IMR-90 (cell line): Measurements from ENCODE around the gene ABHD5. TPM values are rescaled to one million over a fixed set of nuclear protein-coding genes. Genes with fewer than 3 reads are reported as not detected.

ENCODE experiments used
- ATAC-seq: fragments of 200-7000 bp; cut with Tn5 transposase; 2 replicates; pipeline ENCODE4 v1.9.1; 2020; ENCODE audit warnings: low read depth, mild to moderate bottlenecking, moderate library complexity
- BruUV-seq: library from RNA; stranded (reverse); fragments of 400-500 nt; replicated peaks from 2 replicates; lab custom pipeline; 2021; lab: Mats Ljungman, UMichigan
- CTCF ChIA-PET: fragments of 300-600 bp; formaldehyde crosslinking; extraction: SDS; loops from one replicate; lab custom pipeline; 2021; ENCODE audit warnings: antibody characterized with exemption; lab: Yijun Ruan, JAX
- POLR2A ChIA-PET: fragments of 300-600 bp; sonication (Branson Sonifier 250); formaldehyde crosslinking; loops from one replicate; lab custom pipeline; 2022; ENCODE audit warnings: antibody characterized with exemption; ENCODE audit not compliant: unreplicated experiment; lab: Charles Lee
- DNase-seq: peaks from one replicate; pipeline ENCODE4 v3.0.0; 2013
- H2AFZ ChIP-seq: replicated peaks from 2 replicates; pipeline ENCODE3; 2013; ENCODE audit warnings: low read length, mild to moderate bottlenecking; ENCODE audit not compliant: poor library complexity
- H2AK5ac ChIP-seq: 2 replicates; pipeline ENCODE4 v1.6.1; 2013; ENCODE audit warnings: low read depth, low read length, inconsistent platforms
- H2AK9ac ChIP-seq: replicated peaks from 2 replicates; pipeline ENCODE3; 2013; ENCODE audit warnings: mild to moderate bottlenecking, low read depth, low read length, moderate library complexity; ENCODE audit not compliant: poor library complexity
- H2BK120ac ChIP-seq: 2 replicates; pipeline ENCODE4 v1.6.1; 2013; ENCODE audit warnings: low read depth, low read length, inconsistent platforms
- H2BK15ac ChIP-seq: 3 replicates; pipeline ENCODE4 v1.6.1; 2013; ENCODE audit warnings: low read depth, low read length, inconsistent platforms
- H2BK20ac ChIP-seq: 2 replicates; pipeline ENCODE4 v1.6.1; 2013; ENCODE audit warnings: low read depth, mild to moderate bottlenecking, inconsistent platforms, low read length, moderate library complexity
- H2BK5ac ChIP-seq: 2 replicates; pipeline ENCODE4 v1.6.1; 2013; ENCODE audit warnings: mild to moderate bottlenecking, low read depth, low read length, inconsistent platforms; ENCODE audit not compliant: poor library complexity, severe bottlenecking
- H3K14ac ChIP-seq: replicated peaks from 2 replicates; pipeline ENCODE4 v1.6.1; 2013; ENCODE audit warnings: low read depth, low read length, inconsistent platforms
- H3K18ac ChIP-seq: 2 replicates; pipeline ENCODE4 v1.6.1; 2013; ENCODE audit warnings: low read depth, low read length, control low read depth
- H3K23ac ChIP-seq: 2 replicates; pipeline ENCODE4 v1.6.1; 2013; ENCODE audit warnings: low read depth, low read length, inconsistent platforms
- H3K27ac ChIP-seq: 2 replicates; pipeline ENCODE4 v1.5.1; 2013; ENCODE audit warnings: mild to moderate bottlenecking, control low read depth, low read length; ENCODE audit not compliant: insufficient read depth
- H3K27me3 ChIP-seq: 2 replicates; pipeline ENCODE4 v1.6.1; 2013; ENCODE audit warnings: low read length; ENCODE audit not compliant: control insufficient read depth, insufficient read depth
- H3K36me3 ChIP-seq: 2 replicates; pipeline ENCODE4 v1.6.1; 2013; ENCODE audit warnings: low read length, mixed read lengths; ENCODE audit not compliant: control insufficient read depth, insufficient read depth
- H3K4ac ChIP-seq: 2 replicates; pipeline ENCODE4 v1.6.1; 2013; ENCODE audit warnings: low read depth, low read length, inconsistent platforms
- H3K4me1 ChIP-seq: 2 replicates; pipeline ENCODE4 v1.6.1; 2013; ENCODE audit warnings: low read length, mixed read lengths; ENCODE audit not compliant: control insufficient read depth, insufficient read depth
- H3K4me2 ChIP-seq: 2 replicates; pipeline ENCODE4 v1.6.1; 2013; ENCODE audit warnings: low read depth, mild to moderate bottlenecking, control low read depth, low read length, moderate library complexity
- H3K4me3 ChIP-seq: 2 replicates; pipeline ENCODE4 v1.5.1; 2013; ENCODE audit warnings: low read depth, mild to moderate bottlenecking, control low read depth, low read length, moderate library complexity; ENCODE audit not compliant: insufficient read depth
- H3K56ac ChIP-seq: 2 replicates; pipeline ENCODE4 v1.6.1; 2013; ENCODE audit warnings: low read length, inconsistent platforms; ENCODE audit not compliant: insufficient read depth; ENCODE audit errors: extremely low read depth
- H3K79me1 ChIP-seq, 2 experiments: 2 replicates each; pipeline ENCODE4 v1.6.1; 2013; ENCODE audit warnings: low read length in 2 of 2, inconsistent platforms in 1 of 2, low read depth in 1 of 2
- H3K9ac ChIP-seq: 2 replicates; pipeline ENCODE4 v1.6.1; 2013; ENCODE audit warnings: low read depth, low read length, control low read depth
- H3K9me1 ChIP-seq: 2 replicates; pipeline ENCODE4 v1.6.1; 2013; ENCODE audit warnings: low read length, inconsistent platforms; ENCODE audit not compliant: insufficient read depth
- H3K9me3 ChIP-seq: 2 replicates; pipeline ENCODE4 v1.6.1; 2013; ENCODE audit warnings: low read length; ENCODE audit not compliant: control insufficient read depth, insufficient read depth
- H4K20me1 ChIP-seq: 2 replicates; pipeline ENCODE4 v1.6.1; 2013; ENCODE audit warnings: low read length, inconsistent platforms; ENCODE audit not compliant: insufficient read depth
- H4K5ac ChIP-seq: 2 replicates; pipeline ENCODE4 v1.6.1; 2013; ENCODE audit warnings: mild to moderate bottlenecking, low read depth, low read length, control low read depth
- H4K8ac ChIP-seq, 2 experiments: 2 replicates each; pipeline ENCODE4 v1.6.1; 2013; ENCODE audit warnings: low read depth in 2 of 2, low read length in 2 of 2, control low read depth in 1 of 2, inconsistent platforms in 1 of 2
- H4K91ac ChIP-seq: 2 replicates; pipeline ENCODE4 v1.6.1; 2013; ENCODE audit warnings: low read depth, low read length, inconsistent platforms; ENCODE audit not compliant: insufficient read depth
- FOS ChIP-seq: fragments of 150-350 bp; IDR thresholded peaks from 2 replicates; pipeline ENCODE4 v1.6.1; 2016; ENCODE audit warnings: low read depth, low read length
- NFE2L2 ChIP-seq: fragments of 150-350 bp; IDR thresholded peaks from 2 replicates; pipeline ENCODE4 v1.6.1; 2016; ENCODE audit warnings: low read depth, mild to moderate bottlenecking, low read length
- RAD21 ChIP-seq: IDR thresholded peaks from 2 replicates; pipeline ENCODE4 v1.6.1; 2012; ENCODE audit warnings: low read length, improper control_type of control experiment
- RFX5 ChIP-seq: IDR thresholded peaks from 2 replicates; pipeline ENCODE4 v1.8.0; 2012; ENCODE audit warnings: low read depth, mild to moderate bottlenecking, low read length, moderate library complexity
- SMC3 ChIP-seq: fragments of 150-350 bp; IDR thresholded peaks from 2 replicates; pipeline ENCODE4 v1.6.1; 2016; ENCODE audit warnings: low read depth, mild to moderate bottlenecking, antibody characterized with exemption, low read length, moderate library complexity
- WGBS, 2 experiments: methylation state at CpG; one replicate each; pipeline versions ENCODE4 v1.1.5 to v1.1.7; 2013; ENCODE audit warnings: missing lambda C conversion rate in 2 of 2; ENCODE audit not compliant: insufficient read length in 1 of 2; ENCODE audit errors: extremely low coverage in 2 of 2; 5-methylcytosine and 5-hydroxymethylcytosine counted together
- dilution Hi-C: fragments of 300-500 bp; cut with HindIII; formaldehyde crosslinking; loops from one replicate; pipeline ENCODE4 v1.14.3; 2018; ENCODE audit warnings: low sequenced_read_pairs; ENCODE audit not compliant: unreplicated experiment
- in situ Hi-C: fragments of 300-500 bp; cut with MboI; formaldehyde crosslinking; loops from 3 replicates; pipeline ENCODE4 v1.14.3; 2019; ENCODE audit warnings: low sequenced_read_pairs, inconsistent platforms, mixed read lengths
- intact Hi-C: fragments of 100-400 bp; cut with micrococcal nuclease; formaldehyde crosslinking; loops from 2 replicates; pipeline ENCODE4 v1.10.0; 2022
- polyA plus RNA-seq, 3 experiments: library from polyadenylated mRNA; depleted of rRNA; stranded (reverse); fragments of >200 nt; gene quantifications; 2 replicates each; pipeline ENCODE4 v1.2.3, GENCODE V29; 2012; ENCODE audit warnings: low replicate concordance in 1 of 3
- total RNA-seq: library from RNA; depleted of rRNA; stranded (reverse); fragments of >200 nt; gene quantifications from 2 replicates; pipeline ENCODE4 v1.2.3, GENCODE V29; 2012
- TF ChIP-seq, protein P1 (sequence below): conservative IDR thresholded peaks from 2 replicates; pipeline ENCODE4 v1.5.1; 2012; ENCODE audit warnings: mild to moderate bottlenecking, low read depth, low read length, improper control_type of control experiment
- TF ChIP-seq, protein P2 (sequence below): fragments of 150-350 bp; IDR thresholded peaks from 2 replicates; pipeline ENCODE4 v1.6.1; 2017; ENCODE audit warnings: mild to moderate bottlenecking, antibody characterized with exemption, low read length, low read depth

The ABHD5 gene
- total and polyA plus RNA-seq, 2 of the 4 experiments (the other 2 are of a cell fraction) = 15.8 to 33.2 TPM

DNA sequence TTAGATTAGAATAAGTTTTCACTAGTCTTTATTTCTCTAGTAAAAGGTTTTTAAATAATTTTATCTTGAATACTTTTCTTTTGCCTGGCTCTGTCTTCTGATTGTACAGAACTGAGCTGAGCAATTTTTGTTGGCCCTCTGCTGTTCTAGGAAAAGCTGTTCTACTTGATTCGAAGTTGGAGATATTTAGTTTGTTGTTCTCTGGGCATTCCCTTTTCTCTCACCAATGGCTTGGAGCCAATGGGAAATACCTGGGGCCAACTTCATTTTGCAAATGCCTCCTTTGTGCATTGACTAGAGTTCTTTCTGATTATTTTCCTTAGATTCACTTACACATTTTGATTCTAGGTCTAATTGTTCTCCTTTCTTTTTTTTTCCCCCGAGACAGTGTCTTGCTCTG lies 16.5 kb downstream of the ABHD5 start:
- H2BK20ac ChIP-seq = peak overlapping the region; percentile 16; the same call in 1 of the 2 replicates
- H3K9ac ChIP-seq = no peak overlapping the region
- H3K27ac ChIP-seq = peak overlapping the region; percentile 79; the same call in 1 of the 2 replicates
- no peak overlapping the region for H2AK9ac ChIP-seq
- H3K79me1 ChIP-seq = peaks cover 9 to 12% of the 10 kb centered on the region in 2 experiments; a peak in 2 of 4 replicates
- no TSS peak for BruUV-seq
- H2BK120ac ChIP-seq = peak overlapping the region; percentile 42
- TF ChIP-seq SMC3 = no peak
- TF ChIP-seq RAD21 = no peak
- TF ChIP-seq, protein P1, sequence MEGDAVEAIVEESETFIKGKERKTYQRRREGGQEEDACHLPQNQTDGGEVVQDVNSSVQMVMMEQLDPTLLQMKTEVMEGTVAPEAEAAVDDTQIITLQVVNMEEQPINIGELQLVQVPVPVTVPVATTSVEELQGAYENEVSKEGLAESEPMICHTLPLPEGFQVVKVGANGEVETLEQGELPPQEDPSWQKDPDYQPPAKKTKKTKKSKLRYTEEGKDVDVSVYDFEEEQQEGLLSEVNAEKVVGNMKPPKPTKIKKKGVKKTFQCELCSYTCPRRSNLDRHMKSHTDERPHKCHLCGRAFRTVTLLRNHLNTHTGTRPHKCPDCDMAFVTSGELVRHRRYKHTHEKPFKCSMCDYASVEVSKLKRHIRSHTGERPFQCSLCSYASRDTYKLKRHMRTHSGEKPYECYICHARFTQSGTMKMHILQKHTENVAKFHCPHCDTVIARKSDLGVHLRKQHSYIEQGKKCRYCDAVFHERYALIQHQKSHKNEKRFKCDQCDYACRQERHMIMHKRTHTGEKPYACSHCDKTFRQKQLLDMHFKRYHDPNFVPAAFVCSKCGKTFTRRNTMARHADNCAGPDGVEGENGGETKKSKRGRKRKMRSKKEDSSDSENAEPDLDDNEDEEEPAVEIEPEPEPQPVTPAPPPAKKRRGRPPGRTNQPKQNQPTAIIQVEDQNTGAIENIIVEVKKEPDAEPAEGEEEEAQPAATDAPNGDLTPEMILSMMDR = no peak
- TF ChIP-seq, protein P2, sequence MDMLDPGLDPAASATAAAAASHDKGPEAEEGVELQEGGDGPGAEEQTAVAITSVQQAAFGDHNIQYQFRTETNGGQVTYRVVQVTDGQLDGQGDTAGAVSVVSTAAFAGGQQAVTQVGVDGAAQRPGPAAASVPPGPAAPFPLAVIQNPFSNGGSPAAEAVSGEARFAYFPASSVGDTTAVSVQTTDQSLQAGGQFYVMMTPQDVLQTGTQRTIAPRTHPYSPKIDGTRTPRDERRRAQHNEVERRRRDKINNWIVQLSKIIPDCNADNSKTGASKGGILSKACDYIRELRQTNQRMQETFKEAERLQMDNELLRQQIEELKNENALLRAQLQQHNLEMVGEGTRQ = no peak
- TF ChIP-seq FOS = no peak
- TF ChIP-seq NFE2L2 = no peak
- no peak for TF ChIP-seq RFX5
- peak overlapping the region; percentile 10; the same call in 1 of the 2 replicates for H3K4ac ChIP-seq
- peak overlapping the region; percentile 82 for H2BK5ac ChIP-seq
- H3K18ac ChIP-seq = peak overlapping the region; percentile 95
- no peak overlapping the region for H3K14ac ChIP-seq
- H3K27me3 ChIP-seq = no peaks in the 10 kb centered on the region
- H2BK15ac ChIP-seq = no peak overlapping the region
- H3K9me1 ChIP-seq = no peaks in the 10 kb centered on the region
- H4K5ac ChIP-seq = peak overlapping the region; percentile 71; the same call in 1 of the 2 replicates
- H4K20me1 ChIP-seq = no peaks in the 10 kb centered on the region
- peak overlapping the region in 1 of 2 experiments; percentile 54; a peak in 1 of 4 replicates for H4K8ac ChIP-seq
- no peak overlapping the region for H3K4me2 ChIP-seq
- H3K23ac ChIP-seq = no peak overlapping the region
- intact Hi-C loops = no loop called here
- H3K9me3 ChIP-seq = no peaks in the 10 kb centered on the region
- H2AFZ ChIP-seq = no peak overlapping the region
- H3K4me1 ChIP-seq = peaks cover 11% of the 10 kb centered on the region
- no CpG with 5 or more reads among the region's 2 CpGs for WGBS, 2 experiments
- ATAC-seq (no peak), DNase-seq (peak; percentile 27)
- H3K36me3 ChIP-seq = peaks cover 24% of the 10 kb centered on the region
- peak overlapping the region; percentile 5; the same call in 1 of the 2 replicates for H4K91ac ChIP-seq
- ChIA-PET CTCF (interaction anchor here (0.6 to 3.2 kb wide), 3 partner anchors 11 to 494 kb away, joined by 3 to 8 read pairs (median 6); no protein-coding TSS in a partner anchor), POLR2A (no interaction called here)
- no peak overlapping the region for H3K56ac ChIP-seq
- dilution Hi-C loops = no loop called here
- H2AK5ac ChIP-seq = peak overlapping the region; percentile 68
- in situ Hi-C loops = no loop called here
- H3K4me3 ChIP-seq = no peak overlapping the region
